Stimulated activated effector memory CD8-positive, alpha-beta T cell treated with anti-CD3 and anti-CD28 coated beads, Interleukin-12 subunit alpha, Interleukin-12 subunit beta, amount 100 ng/mL, for 72 hours (primary cell): ENCODE measurements around the gene IQGAP1.
A peak's percentile ranks its signal among the peaks of the same experiment; 100 is the strongest.

Experiments
- ATAC-seq: fragments of 150-1000 bp; cut with Tn5 transposase; 2 replicates; pipeline ENCODE4 v1.10.0; 2021
- DNase-seq, 2 donors: peaks; one replicate each; pipeline ENCODE4 v3.0.0; 2021 to 2022; ENCODE audit warnings: low spot score in 2 of 2
- H3K27ac Mint-ChIP-seq: one replicate; pipeline ENCODE4 v1.8.0; 2022; ENCODE audit warnings: mild to moderate bottlenecking, mixed read lengths
- H3K36me3 Mint-ChIP-seq: one replicate; pipeline ENCODE4 v1.8.0; 2022; ENCODE audit warnings: mild to moderate bottlenecking, mixed read lengths
- H3K4me1 Mint-ChIP-seq: one replicate; pipeline ENCODE4 v1.8.0; 2022; ENCODE audit warnings: mixed read lengths
- H3K4me3 Mint-ChIP-seq: one replicate; pipeline ENCODE4 v1.8.0; 2022; ENCODE audit warnings: mild to moderate bottlenecking, mixed read lengths
- H3K9me3 Mint-ChIP-seq: one replicate; pipeline ENCODE4 v1.8.0; 2022; ENCODE audit warnings: mixed read lengths

The IQGAP1 gene

DNA sequence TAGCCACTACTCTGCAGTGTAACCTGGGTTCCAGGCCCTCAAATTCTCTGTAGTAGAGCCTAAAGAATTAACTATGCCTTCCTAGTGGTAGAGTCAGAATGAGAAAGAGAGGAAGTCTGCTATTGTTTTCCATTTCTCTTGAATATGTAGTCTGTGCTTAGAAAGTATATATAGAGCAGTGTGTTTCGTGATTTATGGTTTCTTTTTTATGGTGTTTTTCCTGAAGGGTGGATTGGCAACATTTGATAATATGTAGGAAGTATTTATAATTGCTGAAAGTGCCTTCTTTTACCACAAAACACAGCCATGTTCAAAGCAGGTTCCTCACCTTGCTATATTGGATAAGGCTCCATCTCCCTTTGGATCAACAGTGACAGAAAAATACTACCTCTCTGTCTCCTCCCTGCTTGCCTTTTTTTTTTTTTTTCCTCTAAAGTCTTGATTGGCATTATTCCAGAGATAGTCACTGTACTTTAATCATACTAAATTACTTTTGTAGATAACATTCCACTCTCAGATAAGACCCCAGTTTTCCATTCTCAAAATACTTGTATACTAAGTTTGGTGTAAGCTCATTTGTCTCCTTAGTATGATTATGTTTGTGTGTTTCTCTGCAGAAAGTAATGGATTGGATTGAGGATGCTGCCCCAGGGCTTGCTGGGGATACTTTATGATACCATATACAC is 47.8 kb downstream of the IQGAP1 start:
- Mint-ChIP-seq H3K4me1 (peaks cover 30% of the 10 kb centered on the region), H3K27ac (peak overlapping the region; percentile 38), H3K36me3 (peaks cover 87% of the 10 kb centered on the region), H3K4me3 (no peak overlapping the region), H3K9me3 (no peaks in the 10 kb centered on the region)
- no peak for DNase-seq
- ATAC-seq: no peak

DNA sequence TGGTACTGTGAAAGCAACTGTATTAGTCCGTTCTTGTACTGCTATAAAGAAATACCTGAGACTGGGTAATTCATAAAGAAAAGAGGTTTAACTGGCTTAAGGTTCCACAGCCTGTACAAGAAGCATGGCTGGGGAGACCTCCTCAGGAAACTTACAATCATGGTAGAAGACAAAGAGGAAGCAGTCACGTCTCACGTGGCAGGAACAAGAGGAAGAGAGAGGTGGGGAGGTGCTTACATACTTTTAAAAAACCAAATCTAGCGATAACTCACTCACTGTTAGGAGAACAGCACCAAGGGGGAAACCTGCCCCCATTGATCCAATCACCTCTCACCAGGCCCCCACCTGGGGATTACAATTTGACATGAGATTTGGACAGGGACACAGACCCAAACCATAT is 48.9 kb downstream of the IQGAP1 start:
- peaks cover 28% of the 10 kb centered on the region for H3K4me1 Mint-ChIP-seq
- ATAC-seq (no peak), DNase-seq (no peak)
- peak overlapping the region; percentile 38 for H3K27ac Mint-ChIP-seq
- H3K4me3 Mint-ChIP-seq: no peak overlapping the region
- H3K9me3 Mint-ChIP-seq: no peaks in the 10 kb centered on the region
- peaks cover 95% of the 10 kb centered on the region for H3K36me3 Mint-ChIP-seq

DNA sequence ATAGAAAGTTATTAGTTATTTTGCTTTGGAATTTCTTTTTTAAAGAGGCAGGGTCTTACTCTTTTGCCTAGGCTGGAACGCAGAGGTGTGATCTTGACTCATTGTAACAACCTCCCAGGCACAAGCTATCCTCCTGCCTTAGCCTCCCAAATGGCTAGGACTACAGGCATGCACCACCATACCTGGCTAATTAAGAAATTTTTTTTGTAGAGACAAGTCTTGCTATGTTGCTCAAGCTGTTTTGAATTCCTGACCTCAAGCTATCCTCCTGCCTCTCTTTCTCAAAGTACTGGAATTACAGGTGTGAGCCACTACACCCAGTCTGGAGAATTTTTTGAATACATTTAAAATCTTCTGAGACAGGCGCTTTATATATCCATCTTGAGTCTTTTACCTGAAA is 49.5 kb downstream of the IQGAP1 start:
- H3K36me3 Mint-ChIP-seq: peaks cover 95% of the 10 kb centered on the region
- DNase-seq (no peak), ATAC-seq (no peak)
- no peak overlapping the region for H3K27ac Mint-ChIP-seq
- H3K4me1 Mint-ChIP-seq: peaks cover 22% of the 10 kb centered on the region
- H3K9me3 Mint-ChIP-seq: no peaks in the 10 kb centered on the region
- no peak overlapping the region for H3K4me3 Mint-ChIP-seq

DNA sequence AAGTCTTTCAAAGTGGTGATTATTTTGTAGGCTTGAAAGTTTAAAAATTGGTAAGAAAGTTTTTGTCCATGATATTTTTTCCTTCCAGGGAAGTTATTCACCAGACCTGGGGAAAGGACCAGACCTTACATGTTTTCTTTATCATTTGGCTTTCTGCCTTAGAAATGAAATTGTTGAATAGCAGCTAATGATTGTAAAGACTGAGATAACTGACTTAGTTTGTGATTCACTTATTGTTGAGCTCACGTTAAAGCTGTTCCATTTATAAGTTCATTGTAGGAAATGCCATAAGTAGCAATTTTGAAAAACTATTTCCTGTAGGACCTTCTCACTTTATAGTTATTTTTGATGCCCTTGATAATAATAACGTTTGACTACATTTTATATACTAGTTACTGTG is 51.9 kb downstream of the IQGAP1 start:
- no peak for ATAC-seq
- Mint-ChIP-seq H3K4me3 (no peak overlapping the region), H3K9me3 (no peaks in the 10 kb centered on the region), H3K4me1 (peaks cover 13% of the 10 kb centered on the region), H3K36me3 (peaks cover 95% of the 10 kb centered on the region), H3K27ac (peak overlapping the region; percentile 81)
- no peak for DNase-seq

DNA sequence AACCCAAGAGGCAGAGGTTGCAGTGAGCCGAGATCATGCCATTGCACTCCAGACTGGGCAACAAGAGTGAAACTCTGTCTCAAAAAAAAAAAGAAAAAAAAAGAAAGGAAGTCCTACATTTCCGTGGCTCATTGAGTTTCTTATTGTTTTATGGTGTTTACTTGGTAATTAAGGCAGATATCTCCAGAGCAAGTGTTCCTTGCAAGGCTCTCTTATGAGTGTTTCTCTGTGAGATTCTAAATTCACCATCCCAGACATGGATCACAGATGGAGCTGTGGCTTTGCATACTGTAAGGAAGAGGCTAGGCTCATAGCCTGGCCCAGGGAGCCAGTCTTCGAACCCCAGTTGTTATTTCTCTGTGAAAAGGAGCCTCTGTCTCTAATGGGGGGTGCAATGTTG is 53.0 kb downstream of the IQGAP1 start:
- ATAC-seq (no peak), DNase-seq (no peak)
- Mint-ChIP-seq H3K4me3 (no peak overlapping the region), H3K9me3 (no peaks in the 10 kb centered on the region), H3K4me1 (peaks cover 6% of the 10 kb centered on the region), H3K36me3 (peaks cover 95% of the 10 kb centered on the region), H3K27ac (peak overlapping the region; percentile 81)

DNA sequence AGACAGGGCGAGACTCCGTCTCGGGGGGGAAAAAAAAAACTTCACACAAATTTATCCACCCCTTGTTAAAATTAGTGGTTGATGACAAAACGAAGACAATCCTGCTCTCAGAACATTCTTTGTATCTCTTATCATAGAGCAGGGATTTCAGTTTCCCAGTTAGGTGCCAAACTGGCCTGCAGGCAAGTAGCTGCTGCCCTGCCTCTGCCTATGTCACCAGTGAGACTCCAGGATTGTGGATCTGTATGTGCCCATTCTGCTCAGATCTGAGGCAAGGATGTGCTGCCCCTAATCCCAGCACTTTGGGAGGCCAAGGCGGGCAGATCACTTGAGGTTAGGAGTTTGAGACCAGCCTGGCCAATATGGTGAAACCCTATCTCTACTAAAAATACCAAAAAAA is 54.4 kb downstream of the IQGAP1 start:
- no peaks in the 10 kb centered on the region for H3K9me3 Mint-ChIP-seq
- no peak overlapping the region for H3K4me3 Mint-ChIP-seq
- peaks cover 95% of the 10 kb centered on the region for H3K36me3 Mint-ChIP-seq
- DNase-seq (no peak), ATAC-seq (no peak)
- H3K4me1 Mint-ChIP-seq: peaks cover 6% of the 10 kb centered on the region
- H3K27ac Mint-ChIP-seq: peak overlapping the region; percentile 50

DNA sequence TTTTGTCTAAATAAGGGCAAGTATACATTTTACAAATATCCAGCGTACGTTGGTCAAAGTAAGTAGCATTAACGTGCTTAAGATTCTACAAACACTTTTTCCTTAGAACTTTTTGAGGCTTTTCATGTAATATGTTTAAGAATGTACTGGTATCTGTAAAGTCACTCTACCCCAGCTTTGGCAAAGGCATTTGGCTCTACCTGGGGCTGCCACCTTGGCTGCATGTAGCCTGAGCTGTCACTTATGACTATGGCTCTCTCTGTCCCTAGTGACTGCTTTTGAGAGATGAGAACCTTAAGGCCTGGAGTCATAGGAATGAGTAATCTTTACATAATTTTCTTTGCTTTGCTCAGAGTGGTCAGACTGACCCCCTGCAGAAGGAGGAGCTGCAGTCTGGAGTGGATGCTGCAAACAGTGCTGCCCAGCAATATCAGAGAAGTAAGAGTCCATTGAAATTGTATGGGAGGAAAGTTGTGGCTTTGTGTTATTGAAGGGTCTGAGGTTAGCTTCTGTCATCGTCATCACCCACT is 61.2 kb downstream of the IQGAP1 start:
- H3K27ac Mint-ChIP-seq: peak overlapping the region; percentile 16
- H3K4me1 Mint-ChIP-seq: peaks cover 7% of the 10 kb centered on the region
- ATAC-seq (peak; percentile 47), DNase-seq (no peak)
- H3K36me3 Mint-ChIP-seq: peaks cover 100% of the 10 kb centered on the region
- no peak overlapping the region for H3K4me3 Mint-ChIP-seq
- H3K9me3 Mint-ChIP-seq: no peaks in the 10 kb centered on the region

DNA sequence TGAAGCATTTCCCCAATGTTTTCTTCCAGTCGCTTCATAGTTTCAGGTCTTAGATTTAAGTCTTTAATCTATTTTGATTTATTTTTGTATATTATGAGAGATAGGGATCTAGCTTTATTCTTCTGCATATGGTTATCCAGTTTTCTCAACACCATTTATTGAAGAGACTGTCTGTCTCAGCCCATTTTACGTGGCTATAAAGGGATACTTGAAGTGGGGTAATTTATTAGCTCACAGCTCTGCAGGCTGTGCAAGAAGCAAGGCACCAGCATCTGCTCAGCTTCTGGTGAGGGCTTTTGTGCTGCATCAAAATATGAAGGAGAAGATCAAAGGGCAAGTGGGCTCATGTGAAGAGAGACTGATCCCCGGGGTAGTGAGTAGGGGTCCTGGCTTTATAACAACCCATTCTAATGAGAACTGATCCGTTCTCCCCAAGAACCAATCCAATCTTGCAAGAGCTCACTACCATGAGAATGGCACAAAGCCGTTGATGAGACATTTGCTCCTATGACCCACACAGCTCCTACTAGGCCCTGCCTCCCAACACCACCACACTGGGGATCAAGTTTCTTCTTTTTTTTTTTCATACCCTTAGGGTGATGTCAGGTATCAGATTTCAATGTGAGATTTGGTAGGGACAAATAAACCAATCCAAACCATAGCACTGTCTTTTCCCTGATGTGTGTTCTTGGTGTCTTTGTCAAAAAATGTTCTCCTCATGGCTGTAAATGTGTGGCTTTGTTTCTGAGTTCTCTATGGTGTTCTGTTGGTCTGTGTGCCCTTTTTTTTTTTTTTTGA is 63.2 kb downstream of the IQGAP1 start:
- no peak overlapping the region for H3K4me3 Mint-ChIP-seq
- ATAC-seq: no peak
- H3K9me3 Mint-ChIP-seq: no peaks in the 10 kb centered on the region
- DNase-seq: no peak
- H3K4me1 Mint-ChIP-seq: peaks cover 7% of the 10 kb centered on the region
- H3K27ac Mint-ChIP-seq: peak overlapping the region; percentile 17
- H3K36me3 Mint-ChIP-seq: peaks cover 100% of the 10 kb centered on the region

DNA sequence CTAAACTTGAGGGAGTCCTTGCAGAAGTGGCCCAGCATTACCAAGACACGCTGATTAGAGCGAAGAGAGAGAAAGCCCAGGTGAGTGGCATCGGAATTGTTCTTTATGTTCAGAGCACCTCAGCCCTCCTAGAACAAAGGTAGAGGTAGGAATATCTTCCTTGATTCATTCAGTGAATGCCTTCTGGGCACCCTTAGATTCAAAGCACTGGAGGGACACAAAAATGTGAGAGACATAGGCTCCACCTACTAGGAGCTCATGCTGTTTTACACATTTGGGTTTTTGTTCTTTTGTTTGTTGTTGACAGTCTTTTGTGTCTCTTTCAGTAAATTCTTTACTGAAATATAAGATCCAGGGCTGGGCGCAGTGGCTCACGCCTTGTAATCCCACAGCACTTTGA is 68.2 kb downstream of the IQGAP1 start:
- peaks cover 100% of the 10 kb centered on the region for H3K36me3 Mint-ChIP-seq
- no peak for ATAC-seq
- no peak for DNase-seq
- no peak overlapping the region for H3K27ac Mint-ChIP-seq
- no peaks in the 10 kb centered on the region for H3K9me3 Mint-ChIP-seq
- no peak overlapping the region for H3K4me3 Mint-ChIP-seq
- peaks cover 17% of the 10 kb centered on the region for H3K4me1 Mint-ChIP-seq

DNA sequence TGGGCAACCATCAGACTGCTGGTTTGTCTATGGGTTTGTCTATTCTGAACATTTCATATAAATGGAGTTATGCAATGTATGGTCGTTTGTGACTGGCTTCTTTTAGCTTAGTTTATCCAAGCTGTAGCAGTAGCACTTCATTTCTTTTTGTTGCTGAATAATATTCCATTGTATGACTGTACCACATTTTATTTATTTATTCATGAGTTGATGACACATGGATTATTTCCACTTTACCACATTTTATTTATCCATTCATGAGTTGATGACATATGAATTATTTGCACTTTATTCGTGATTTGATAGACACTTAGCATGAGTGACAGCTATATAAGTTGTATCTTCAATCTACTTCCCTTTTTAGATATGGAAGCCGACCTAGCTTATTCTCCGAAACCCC is 70.0 kb downstream of the IQGAP1 start:
- no peak overlapping the region for H3K27ac Mint-ChIP-seq
- DNase-seq (no peak), ATAC-seq (no peak)
- peaks cover 100% of the 10 kb centered on the region for H3K36me3 Mint-ChIP-seq
- H3K4me1 Mint-ChIP-seq: peaks cover 22% of the 10 kb centered on the region
- H3K9me3 Mint-ChIP-seq: no peaks in the 10 kb centered on the region
- no peak overlapping the region for H3K4me3 Mint-ChIP-seq

DNA sequence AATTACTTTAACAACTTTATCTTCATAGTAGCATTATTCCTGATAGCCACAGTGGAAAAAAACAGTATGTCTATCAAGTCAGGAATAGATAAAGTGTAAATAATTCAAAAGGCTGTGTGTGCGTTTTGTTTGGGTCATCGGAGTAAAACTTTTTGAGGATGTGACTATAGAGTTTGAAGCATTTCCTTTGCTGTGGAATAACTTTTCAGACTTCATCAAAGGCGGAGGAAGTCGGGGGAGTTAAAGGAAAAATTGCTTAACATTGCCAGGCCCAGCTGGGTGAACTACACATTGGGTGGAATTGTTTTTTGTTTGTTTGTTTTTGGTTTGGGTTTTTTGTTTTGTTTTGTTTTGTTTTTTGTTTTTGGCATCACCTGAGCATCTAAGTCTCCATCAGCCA is 71.3 kb downstream of the IQGAP1 start:
- no peak for ATAC-seq
- Mint-ChIP-seq H3K36me3 (peaks cover 95% of the 10 kb centered on the region), H3K27ac (peak overlapping the region; percentile 67)

DNA sequence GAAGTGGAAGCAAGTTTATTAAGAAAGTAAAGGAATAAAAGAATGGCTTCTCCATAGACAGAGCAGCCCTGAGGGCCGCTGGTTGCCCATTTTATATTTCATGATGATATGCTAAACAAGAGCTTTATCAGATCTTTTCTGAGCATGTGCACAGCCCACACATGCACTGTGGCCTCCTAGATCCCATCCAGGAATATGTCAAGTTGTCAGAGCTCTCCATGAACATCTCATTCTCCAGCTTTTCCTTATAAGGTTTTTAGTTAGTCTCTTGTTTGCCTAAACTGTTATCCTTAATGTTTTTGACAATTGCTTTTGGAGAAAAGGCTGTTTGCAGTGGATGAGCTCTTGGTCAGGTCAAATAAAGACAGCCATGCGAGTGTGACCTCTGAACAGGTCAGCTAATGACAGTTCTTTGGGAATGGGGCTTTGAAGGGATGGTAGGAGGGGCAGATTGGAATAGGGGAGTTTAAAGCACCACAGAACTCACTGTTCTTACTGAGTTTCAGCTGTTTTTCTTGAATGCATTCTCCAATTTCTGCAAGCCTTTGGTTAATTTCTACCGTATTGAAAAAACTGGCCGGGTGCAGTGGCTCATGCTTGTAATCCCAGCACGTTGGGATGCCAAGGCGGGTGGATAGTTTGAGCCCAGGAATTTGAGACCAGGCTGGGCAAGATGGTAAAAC is 72.2 kb downstream of the IQGAP1 start:
- Mint-ChIP-seq H3K9me3 (no peaks in the 10 kb centered on the region), H3K27ac (peak overlapping the region; percentile 67), H3K36me3 (peaks cover 95% of the 10 kb centered on the region), H3K4me3 (no peak overlapping the region), H3K4me1 (peaks cover 33% of the 10 kb centered on the region)
- ATAC-seq: no peak
- no peak for DNase-seq

More for the DNA sequence above, 71.3 kb downstream of the IQGAP1 start:
- peaks cover 30% of the 10 kb centered on the region for H3K4me1 Mint-ChIP-seq
- no peak for DNase-seq
- H3K9me3 Mint-ChIP-seq: no peaks in the 10 kb centered on the region
- no peak overlapping the region for H3K4me3 Mint-ChIP-seq

DNA sequence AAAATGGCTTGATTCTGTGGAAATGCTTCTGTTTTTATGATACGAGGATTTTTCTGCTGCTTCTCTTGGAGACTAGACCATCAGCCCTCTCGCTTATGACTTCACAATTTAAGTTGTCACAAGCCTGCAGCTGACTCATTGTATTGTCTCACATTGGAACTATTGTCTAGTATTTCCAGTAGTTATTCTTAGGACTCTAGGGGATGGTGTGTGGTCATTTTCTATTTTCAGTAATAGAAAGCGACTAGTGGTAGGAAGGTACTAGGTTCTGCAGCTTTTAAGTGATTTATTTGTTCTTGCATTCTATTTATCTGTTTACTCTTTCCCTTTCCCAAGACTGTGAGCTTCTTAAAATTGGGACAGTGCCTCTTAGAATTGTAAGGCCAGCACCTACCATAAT is 75.3 kb downstream of the IQGAP1 start:
- Mint-ChIP-seq H3K36me3 (peaks cover 95% of the 10 kb centered on the region), H3K4me1 (peaks cover 36% of the 10 kb centered on the region), H3K27ac (no peak overlapping the region), H3K4me3 (no peak overlapping the region), H3K9me3 (no peaks in the 10 kb centered on the region)
- DNase-seq (no peak), ATAC-seq (peak; percentile 57)

DNA sequence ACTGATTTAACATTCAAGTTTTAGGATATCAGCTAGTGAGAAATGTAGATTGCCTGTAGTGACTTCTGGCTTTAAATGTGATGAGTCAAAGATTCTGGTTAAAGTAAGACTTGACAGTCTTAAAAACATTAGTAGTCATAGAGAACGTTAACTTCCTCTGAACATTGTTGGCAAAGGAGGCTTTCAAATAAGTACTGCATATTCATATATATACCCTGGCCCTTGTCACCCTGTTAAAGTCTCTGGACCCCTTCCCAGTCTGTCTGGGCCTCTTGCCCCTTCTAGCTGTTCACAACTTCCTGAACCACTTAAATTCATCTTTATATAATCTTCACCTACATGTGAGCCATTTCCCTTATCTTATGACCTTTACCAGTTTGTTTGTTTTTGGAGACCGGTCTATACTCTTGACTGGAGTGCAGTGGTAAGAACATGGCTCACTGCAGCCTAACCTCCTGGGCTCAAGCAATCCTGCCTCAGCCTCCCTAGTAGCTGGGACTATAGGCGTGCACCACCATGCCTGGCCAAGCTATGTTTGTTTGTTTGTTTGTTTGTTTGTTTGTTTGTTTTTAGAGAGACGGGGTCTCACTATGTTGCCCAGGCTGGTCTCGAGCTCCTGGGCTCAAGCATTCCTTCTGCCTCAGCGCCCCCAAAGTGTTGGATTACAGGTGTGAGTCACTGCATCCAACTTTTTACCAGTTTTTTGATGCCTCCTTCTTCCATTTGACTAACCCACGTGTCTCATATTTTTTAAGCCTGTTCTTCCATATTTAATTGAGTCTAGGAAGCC is 77.3 kb downstream of the IQGAP1 start:
- peaks cover 40% of the 10 kb centered on the region for H3K4me1 Mint-ChIP-seq
- ATAC-seq: peak; percentile 75

More for the DNA sequence above, 77.3 kb downstream of the IQGAP1 start:
- DNase-seq: no peak
- Mint-ChIP-seq H3K4me3 (no peak overlapping the region), H3K27ac (peak overlapping the region; percentile 4), H3K36me3 (peaks cover 95% of the 10 kb centered on the region), H3K9me3 (no peaks in the 10 kb centered on the region)
